ENCODE results near the gene MARCHF2.
"Not testable (repeated sequence)": the region's sequence is repeated elsewhere in the genome, so short reads cannot be mapped to it uniquely, and the experiment has no call there.

MARCHF2 gene, protein sequence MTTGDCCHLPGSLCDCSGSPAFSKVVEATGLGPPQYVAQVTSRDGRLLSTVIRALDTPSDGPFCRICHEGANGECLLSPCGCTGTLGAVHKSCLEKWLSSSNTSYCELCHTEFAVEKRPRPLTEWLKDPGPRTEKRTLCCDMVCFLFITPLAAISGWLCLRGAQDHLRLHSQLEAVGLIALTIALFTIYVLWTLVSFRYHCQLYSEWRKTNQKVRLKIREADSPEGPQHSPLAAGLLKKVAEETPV

DNA sequence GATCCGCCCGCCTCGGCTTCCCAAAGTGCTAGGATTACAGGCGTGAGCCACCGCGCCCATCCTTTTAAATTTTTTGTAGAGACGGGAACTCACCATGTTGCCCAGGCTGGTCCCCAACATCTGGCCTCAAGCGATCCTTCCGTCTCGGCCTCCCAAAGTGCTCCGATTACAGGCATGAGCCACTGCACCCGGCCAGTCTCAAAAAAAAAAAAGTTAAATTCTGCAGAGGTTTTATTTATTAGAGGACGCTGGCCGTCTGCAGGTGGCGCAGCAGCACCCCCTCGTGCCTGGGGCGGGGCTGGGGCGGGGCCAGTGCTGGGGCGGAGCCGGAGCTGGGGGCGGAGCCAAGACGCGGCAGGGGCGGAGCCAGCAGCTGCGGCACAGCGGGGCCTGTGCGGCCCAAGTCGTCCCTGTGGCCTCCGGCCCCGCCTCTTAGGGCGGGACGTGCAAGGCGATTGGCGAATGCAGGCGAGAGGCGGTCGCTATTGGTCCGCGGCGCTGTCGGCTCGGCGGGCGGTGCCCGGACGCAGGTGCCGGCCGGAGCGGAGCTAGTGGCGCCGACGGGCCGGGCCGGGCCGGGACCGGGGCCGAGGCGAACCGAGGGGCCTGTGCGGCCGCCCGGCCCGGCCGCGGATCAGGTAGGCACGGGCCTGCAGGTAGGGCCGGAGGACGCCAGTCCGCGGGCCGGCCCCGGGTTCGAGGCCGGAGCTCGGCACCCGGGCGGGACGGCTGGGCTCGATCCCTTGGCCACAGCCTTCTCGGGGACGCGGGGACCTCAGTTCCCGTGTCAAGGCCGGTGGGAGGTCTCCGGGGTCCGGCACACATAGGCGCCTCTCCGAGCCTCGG, at the start of gene MARCHF2:
Gene MARCHF2, plus strand, starts transcription at position 523 of the 846 bp plus-strand sequence. CDS start 8,536 bp downstream, outside the sequence.
- DNase-seq (ENCODE audit: low read depth) = peak; percentile 91

DNA sequence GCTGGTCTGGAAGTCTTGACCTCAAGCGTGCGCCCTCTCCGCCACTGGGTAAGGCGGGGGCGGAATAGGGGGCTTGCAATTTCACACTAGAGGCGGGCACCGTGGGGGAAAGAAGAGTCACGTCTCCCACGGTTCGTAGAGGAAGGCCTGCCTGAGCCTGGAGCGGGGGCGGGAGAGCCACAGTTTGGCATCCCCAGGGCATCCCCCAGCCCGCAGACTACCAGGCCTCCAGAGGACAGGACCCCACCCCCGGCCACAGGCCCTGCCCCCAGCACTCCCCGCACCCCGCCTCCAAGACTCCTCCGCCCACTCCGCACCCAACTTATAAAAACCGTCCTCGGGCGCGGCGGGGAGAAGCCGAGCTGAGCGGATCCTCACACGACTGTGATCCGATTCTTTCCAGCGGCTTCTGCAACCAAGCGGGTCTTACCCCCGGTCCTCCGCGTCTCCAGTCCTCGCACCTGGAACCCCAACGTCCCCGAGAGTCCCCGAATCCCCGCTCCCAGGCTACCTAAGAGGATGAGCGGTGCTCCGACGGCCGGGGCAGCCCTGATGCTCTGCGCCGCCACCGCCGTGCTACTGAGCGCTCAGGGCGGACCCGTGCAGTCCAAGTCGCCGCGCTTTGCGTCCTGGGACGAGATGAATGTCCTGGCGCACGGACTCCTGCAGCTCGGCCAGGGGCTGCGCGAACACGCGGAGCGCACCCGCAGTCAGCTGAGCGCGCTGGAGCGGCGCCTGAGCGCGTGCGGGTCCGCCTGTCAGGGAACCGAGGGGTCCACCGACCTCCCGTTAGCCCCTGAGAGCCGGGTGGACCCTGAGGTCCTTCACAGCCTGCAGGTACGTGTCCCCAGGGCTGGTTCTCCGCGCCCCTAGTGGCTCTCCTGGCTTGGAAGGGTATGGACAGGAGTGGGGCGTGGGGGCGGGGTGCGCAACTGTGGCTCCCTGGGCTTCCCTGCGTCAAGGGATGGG, 49.0 kb upstream of the MARCHF2 start, which contains the start of gene ANGPTL4:
Gene ANGPTL4, plus strand, starts transcription at position 353 of the 969 bp plus-strand sequence. Its CDS starts 167 bp downstream, at position 520.
- DNase-seq (ENCODE audit: low read depth) = no peak

DNA sequence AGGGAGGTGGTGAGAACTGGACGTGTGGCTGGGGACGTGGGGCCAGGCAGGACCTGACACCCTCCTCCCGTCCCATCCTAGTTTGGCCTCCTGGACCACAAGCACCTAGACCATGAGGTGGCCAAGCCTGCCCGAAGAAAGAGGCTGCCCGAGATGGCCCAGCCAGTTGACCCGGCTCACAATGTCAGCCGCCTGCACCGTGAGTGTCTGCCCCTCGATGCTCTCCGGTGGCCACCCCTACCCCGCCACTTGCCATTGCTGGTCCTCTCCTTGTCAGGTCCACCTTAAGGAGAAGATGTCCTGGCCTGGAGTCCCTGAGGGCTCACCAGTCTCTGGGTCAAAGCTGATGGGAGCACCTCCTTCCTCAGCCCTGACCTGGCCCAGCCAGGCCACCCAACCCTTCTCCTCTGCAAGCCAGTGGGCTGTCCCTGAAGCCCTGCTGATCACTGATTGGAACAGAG, 47.0 kb upstream of the MARCHF2 start:
- DNase-seq (ENCODE audit: low read depth) = no peak

DNA sequence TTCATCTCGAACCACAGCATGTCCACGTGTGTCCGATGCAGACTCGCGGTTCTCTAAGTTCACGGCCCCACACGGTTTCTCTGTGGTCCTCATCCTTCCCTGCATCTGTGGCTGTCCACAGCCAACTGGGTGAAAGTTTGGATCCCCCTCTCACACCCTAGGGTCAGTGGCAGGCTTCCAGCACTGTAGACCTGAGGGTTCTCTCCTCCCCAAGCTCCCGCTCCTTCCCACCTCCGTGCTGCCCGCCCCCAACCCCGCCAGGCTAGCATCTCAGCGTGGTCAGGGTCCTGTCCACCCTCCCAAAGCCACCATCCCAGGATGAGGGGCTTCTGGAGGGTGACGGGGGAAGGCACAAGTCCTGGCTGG, 46.2 kb upstream of the MARCHF2 start:
- no peak for DNase-seq (ENCODE audit: low read depth)

DNA sequence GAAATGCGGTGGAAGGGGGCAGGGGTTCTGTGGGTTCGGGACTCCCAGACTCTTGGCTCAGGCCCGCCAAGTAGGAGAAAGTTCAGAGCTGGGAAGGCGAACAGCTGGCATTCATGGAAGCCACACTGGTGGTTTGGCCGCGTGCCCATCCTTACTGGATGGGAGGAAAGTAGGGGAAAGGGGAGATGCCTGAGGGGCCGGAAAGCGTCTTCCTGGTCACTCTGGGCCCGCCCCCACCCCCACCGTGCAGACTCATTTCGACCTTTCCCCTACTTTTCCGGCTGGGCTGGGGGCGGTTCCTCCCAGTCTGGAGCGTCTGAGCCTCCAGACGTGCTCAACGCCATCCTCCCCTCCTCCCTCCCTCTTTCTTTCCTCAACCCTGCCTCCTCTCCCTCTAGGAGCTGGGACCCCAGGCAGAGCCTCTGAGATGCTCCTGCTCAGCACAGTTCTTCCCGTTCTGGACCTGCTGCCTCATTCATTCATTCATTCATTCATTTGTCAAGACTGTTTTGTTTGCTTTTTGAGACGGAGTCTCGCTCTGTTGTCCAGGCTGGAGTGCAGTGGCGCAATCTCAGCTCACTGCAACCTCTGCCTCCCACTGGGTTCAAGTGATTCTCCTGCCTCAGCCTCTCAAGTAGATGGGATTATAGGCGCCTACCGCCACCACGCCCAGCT, 45.6 kb upstream of the MARCHF2 start:
- DNase-seq (ENCODE audit: low read depth) = no peak

GRCh38 chr19:8370176-8371010, 42.7 kb upstream of the MARCHF2 start:
- no peak for DNase-seq (ENCODE audit: low read depth)

GRCh38 chr19:8371011-8371804, 41.9 kb upstream of the MARCHF2 start:
- DNase-seq (ENCODE audit: low read depth) = no peak

- no peak for DNase-seq (ENCODE audit: low read depth)
Observed at GRCh38 chr19:8373867-8374813, 39.0 kb upstream of the MARCHF2 start.

GRCh38 chr19:8375766-8376165, 37.3 kb upstream of the MARCHF2 start:
- DNase-seq (ENCODE audit: low read depth) = not testable (repeated sequence)

DNA sequence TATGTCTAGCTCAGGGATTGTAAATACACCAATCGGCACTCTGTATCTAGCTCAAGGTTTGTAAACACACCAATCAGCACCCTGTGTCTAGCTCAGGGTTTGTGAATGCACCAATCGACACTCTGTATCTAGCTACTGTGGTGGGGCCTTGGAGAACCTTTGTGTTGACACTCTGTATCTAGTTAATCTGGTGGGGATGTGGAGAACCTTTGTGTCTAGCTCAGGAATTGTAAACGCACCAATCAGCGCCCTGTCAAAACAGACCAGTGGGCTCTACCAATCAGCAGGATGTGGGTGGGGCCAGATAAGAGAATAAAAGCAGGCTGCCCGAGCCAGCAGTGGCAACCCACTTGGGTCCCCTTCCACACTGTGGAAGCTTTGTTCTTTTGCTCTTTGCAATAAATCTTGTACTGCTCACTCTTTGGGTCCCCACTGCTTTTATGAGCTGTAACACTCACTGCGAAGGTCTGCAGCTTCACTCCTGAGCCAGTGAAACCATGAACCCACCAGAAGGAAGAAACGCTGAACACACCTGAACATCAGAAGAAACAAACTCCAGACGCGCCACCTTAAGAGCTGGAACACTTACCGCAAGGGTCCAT, 36.6 kb upstream of the MARCHF2 start:
- DNase-seq (ENCODE audit: low read depth) = not testable (repeated sequence)

- DNase-seq (ENCODE audit: low read depth) = no peak
Observed at GRCh38 chr19:8377598-8377997, 35.5 kb upstream of the MARCHF2 start.

DNA sequence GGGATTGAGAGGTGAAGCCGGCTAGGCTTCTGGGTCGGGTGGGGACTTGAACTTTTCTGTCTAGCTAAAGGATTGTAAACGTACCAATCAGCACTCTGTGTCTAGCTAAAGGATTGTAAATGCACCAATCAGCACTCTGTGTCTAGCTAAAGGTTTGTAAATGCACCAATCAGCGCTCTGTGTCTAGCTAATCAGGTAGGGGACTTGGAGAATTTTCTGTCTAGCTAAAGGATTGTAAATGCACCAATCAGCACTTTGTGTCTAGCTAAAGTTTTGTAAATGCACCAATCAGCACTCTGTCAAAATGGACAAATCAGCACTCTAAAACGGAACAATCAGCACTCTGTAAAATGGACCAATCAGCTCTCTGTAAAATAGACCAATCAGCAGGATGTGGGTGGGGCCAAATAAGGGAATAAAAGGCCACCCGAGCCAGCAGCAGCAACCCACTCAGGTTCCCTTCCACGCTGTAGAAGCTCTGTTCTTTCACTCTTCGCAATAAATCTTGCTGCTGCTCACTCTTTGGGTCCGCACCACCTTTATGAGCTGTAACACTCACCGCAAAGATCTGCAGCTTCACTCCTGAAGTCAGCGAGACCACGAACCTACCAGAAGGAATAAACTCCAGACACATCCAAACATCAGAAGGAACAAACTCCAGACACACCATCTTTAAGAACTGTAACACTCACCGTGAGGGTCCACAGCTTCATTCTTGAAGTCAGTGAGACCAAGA, 33.8 kb upstream of the MARCHF2 start:
- DNase-seq (ENCODE audit: low read depth) = not testable (repeated sequence)

GRCh38 chr19:8384569-8384968, 28.5 kb upstream of the MARCHF2 start:
- not testable (repeated sequence) for DNase-seq (ENCODE audit: low read depth)

DNA sequence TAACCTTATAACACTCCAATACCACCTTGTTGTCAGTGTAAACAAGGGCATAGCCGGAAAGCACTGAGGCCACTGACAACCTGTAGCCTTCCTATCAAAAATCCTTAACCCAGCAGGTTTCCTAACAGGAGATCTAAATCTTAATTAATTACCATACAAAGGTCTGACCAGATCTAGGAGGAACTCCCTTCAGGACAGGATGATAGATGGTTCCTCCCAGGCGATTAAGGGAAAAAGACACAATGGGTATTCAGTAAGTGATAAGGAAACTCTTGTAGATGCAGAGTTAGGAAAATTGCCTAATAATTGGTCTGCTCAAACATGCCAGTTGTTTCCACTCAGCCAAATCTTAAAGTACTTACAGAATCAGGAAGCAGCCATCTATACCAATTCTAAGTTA, 28.0 kb upstream of the MARCHF2 start:
- DNase-seq (ENCODE audit: low read depth) = not testable (repeated sequence)

GRCh38 chr19:8385566-8385965, 27.5 kb upstream of the MARCHF2 start:
- DNase-seq (ENCODE audit: low read depth) = not testable (repeated sequence)

DNA sequence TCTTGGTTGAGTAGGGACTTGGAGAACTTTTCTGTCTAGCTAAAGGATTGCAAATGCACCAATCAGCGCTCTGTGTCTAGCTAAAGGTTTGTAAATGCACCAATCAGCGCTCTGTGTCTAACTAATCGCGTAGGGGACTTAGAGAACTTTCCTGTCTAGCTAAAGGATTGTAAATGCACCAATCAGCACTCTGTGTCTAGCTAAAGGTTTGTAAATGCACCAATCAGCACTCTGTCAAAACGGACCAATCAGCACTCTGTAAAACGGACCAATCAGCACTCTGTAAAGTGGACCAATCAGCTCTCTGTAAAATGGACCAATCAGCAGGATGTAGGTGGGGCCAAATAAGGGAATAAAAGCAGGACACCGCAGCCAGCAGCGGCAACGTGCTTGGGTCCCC, 26.7 kb upstream of the MARCHF2 start:
- not testable (repeated sequence) for DNase-seq (ENCODE audit: low read depth)

DNA sequence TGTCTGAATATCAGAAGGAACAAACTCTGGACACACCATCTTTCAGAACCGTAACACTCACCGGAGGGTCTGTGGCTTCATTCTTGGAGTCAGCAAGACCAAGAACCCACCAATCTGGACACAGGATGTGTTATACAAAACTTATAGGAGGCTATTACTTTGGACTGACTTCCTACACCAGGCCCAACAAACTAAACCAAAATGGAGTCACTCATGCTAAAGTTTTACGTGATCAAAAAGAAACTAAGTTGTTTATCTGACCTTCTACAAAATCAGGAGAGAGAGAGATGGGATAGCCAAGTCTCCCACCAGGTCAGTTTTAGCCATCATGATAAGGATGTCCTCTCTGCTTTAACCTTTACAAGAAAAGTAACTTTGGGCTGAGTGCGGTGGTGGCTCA, 26.1 kb upstream of the MARCHF2 start:
- DNase-seq (ENCODE audit: low read depth) = no peak
